Neural crest cell (in vitro differentiated cells): ENCODE data around the gene DRC1. TPM values are rescaled to one million over a fixed set of nuclear protein-coding genes. Genes with fewer than 3 reads are reported as not detected.

ENCODE experiments used
- DNase-seq: peaks from one replicate; pipeline ENCODE4 v3.0.0; 2021; ENCODE audit warnings: low read depth, mixed read lengths, low spot score
- H3K27ac Mint-ChIP-seq: one replicate; pipeline ENCODE4 v1.8.0; 2021; ENCODE audit warnings: mild to moderate bottlenecking, mixed read lengths; ENCODE audit not compliant: unreplicated experiment
- H3K27me3 Mint-ChIP-seq: 2 replicates; pipeline ENCODE4 v1.8.0; 2021; ENCODE audit warnings: low read depth, mild to moderate bottlenecking, mixed read lengths
- H3K36me3 Mint-ChIP-seq: 2 replicates; pipeline ENCODE4 v1.8.0; 2021; ENCODE audit warnings: low read depth, mild to moderate bottlenecking, mixed read lengths
- H3K4me1 Mint-ChIP-seq: 2 replicates; pipeline ENCODE4 v1.8.0; 2021; ENCODE audit warnings: mixed read lengths
- H3K4me3 Mint-ChIP-seq: one replicate; pipeline ENCODE4 v1.8.0; 2021; ENCODE audit warnings: mild to moderate bottlenecking, mixed read lengths
- H3K9me3 Mint-ChIP-seq: 2 replicates; pipeline ENCODE4 v1.8.0; 2021; ENCODE audit warnings: mixed read lengths
- total RNA-seq: library from RNA; stranded (reverse); gene quantifications from 2 replicates; pipeline ENCODE4 v1.2.1, GENCODE V29; 2021
- TF ChIP-seq, protein P1 (sequence below): fragments of 200-600 bp; sonication (generic); conservative IDR thresholded peaks from 2 replicates; pipeline ENCODE4 v1.5.0; 2021; ENCODE audit warnings: antibody characterized with exemption, mild to moderate bottlenecking

The DRC1 gene
- total RNA-seq, 1 donor from 2014 or later, result 0.30 TPM

DNA sequence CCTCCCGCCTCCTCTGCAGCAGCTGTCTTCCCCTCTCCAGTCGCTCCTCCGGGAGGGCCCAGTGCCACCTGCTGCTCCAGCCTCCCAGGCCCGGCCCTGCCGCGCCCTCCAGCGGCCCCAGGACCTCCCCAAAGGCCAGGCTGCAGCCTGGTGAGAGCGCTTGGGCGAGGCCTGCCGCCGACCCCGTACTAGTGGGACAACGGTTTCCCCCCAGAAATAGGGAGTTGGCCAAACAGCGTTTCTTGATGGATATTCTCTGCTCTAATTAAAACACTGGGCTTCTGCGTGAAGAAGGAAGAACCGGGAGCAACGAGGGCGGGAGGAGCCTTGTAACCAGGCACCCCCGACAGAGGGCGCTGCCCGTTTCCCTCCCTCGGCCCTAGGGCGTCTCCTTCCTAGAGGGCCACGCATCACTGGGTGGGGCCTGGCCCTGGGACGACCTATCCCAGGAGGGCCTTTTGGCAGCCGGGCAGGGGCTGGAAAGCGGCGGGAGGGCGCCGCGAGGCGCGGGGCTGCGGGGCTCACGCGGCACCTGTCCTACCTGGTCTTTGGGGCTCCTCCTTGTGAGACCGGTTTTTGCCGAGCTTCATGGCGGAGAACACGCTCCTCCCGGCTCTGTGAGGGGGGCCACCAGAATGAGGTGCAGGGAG lies 101.6 kb downstream of the DRC1 start:
- H3K36me3 Mint-ChIP-seq, result no peaks in the 10 kb centered on the region
- H3K9me3 Mint-ChIP-seq, result no peaks in the 10 kb centered on the region
- peaks cover 15% of the 10 kb centered on the region for H3K4me1 Mint-ChIP-seq
- H3K27me3 Mint-ChIP-seq, result peaks cover 3% of the 10 kb centered on the region
- peak; percentile 78 for DNase-seq
- TF ChIP-seq, protein P1, sequence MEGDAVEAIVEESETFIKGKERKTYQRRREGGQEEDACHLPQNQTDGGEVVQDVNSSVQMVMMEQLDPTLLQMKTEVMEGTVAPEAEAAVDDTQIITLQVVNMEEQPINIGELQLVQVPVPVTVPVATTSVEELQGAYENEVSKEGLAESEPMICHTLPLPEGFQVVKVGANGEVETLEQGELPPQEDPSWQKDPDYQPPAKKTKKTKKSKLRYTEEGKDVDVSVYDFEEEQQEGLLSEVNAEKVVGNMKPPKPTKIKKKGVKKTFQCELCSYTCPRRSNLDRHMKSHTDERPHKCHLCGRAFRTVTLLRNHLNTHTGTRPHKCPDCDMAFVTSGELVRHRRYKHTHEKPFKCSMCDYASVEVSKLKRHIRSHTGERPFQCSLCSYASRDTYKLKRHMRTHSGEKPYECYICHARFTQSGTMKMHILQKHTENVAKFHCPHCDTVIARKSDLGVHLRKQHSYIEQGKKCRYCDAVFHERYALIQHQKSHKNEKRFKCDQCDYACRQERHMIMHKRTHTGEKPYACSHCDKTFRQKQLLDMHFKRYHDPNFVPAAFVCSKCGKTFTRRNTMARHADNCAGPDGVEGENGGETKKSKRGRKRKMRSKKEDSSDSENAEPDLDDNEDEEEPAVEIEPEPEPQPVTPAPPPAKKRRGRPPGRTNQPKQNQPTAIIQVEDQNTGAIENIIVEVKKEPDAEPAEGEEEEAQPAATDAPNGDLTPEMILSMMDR, result peak; percentile 93
- H3K27ac Mint-ChIP-seq, result no peak overlapping the region
- peak overlapping the region; percentile 81 for H3K4me3 Mint-ChIP-seq

DNA sequence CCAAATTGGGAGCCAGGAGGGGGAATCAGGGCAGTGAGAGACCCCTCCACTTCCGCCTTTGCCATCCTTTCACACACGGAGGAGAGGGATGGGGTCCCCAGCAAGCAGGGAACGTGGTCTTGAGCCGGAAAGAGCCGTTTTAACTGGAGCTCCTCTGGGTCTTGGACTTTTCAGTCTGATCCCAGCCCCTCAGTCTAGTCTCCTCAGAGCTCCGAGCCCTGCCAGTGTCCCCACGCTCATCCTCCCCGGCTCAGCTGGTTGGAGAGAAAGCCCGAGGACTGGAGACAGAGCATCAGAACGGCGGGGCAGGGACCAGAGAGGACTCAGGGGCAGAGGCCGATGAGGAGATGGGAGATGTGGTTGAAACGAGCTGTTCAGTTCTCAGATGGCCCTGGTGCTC lies 102.3 kb downstream of the DRC1 start:
- Mint-ChIP-seq H3K4me1 (peaks cover 15% of the 10 kb centered on the region), H3K4me3 (no peak overlapping the region), H3K27me3 (peaks cover 2% of the 10 kb centered on the region), H3K27ac (no peak overlapping the region), H3K36me3 (no peaks in the 10 kb centered on the region), H3K9me3 (no peaks in the 10 kb centered on the region)
- no peak for DNase-seq
- TF ChIP-seq, protein P1, result no peak

DNA sequence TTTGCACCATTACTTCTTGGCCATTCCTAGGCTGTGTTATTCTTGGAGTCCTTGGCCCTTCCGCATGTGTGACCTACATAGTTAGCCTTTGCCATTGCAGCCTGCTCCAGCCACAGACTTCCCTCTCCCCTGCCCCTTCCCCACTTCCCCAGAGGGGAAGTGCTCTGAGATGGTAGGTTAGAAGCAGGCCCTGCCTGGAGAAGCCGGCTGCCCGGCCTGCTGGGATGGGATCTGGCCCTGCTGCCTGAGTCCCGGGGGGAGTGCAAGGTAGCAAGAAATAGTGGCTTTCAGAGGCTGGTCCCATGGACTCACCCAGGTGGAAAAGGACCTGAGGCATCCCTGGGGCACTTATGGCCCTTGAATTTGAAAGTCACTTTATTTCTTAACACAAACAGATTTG lies 104.6 kb downstream of the DRC1 start:
- Mint-ChIP-seq H3K36me3 (no peaks in the 10 kb centered on the region), H3K4me1 (peaks cover 15% of the 10 kb centered on the region), H3K27me3 (no peaks in the 10 kb centered on the region), H3K9me3 (no peaks in the 10 kb centered on the region), H3K27ac (no peak overlapping the region), H3K4me3 (no peak overlapping the region)
- no peak for DNase-seq
- TF ChIP-seq, protein P1, result no peak

Other genes starting within 250 kb of the DRC1 start
- gene GAREM2, start 228.8 kb upstream of the DRC1 start, total RNA-seq, result 21.3 and 21.8 TPM in 2 replicates
- gene HADHA, start 157.3 kb upstream of the DRC1 start, total RNA-seq, result 124 and 125 TPM in 2 replicates
- 65.2 and 66.5 TPM in 2 replicates for gene HADHB, start 157.0 kb upstream of the DRC1 start, total RNA-seq
- gene SELENOI, start 55.8 kb upstream of the DRC1 start, total RNA-seq, result 41.2 and 42.4 TPM in 2 replicates
- gene ADGRF3, start 55.1 kb upstream of the DRC1 start, total RNA-seq, result 0.44 and 0.77 TPM in 2 replicates
- 0.07 and 0.19 TPM in 2 replicates for gene OTOF, start 76.2 kb downstream of the DRC1 start, total RNA-seq
- not detected in 2 replicates for gene CIB4, start 239.4 kb downstream of the DRC1 start, total RNA-seq